ENCODE data around the gene HCN3. TPM values are rescaled to one million over a fixed set of nuclear protein-coding genes. Genes with fewer than 3 reads are reported as not detected.

Gene HCN3
- total and polyA plus RNA-seq, 3 experiments from 2014 or later: 0.18 to 3.7 (median 3.2) TPM

GRCh38 chr1:155247667-155248553 is 29.4 kb upstream of the HCN3 start:
- H3K36me3 ChIP-seq (ENCODE audit: insufficient read depth, low read length): no peaks in the 10 kb centered on the region
- Mint-ChIP-seq H3K9me3 (peaks cover 0 to 3% (median 3%) of the 10 kb centered on the region in 5 donors), H3K4me1 (peaks cover 22 to 27% (median 26%) of the 10 kb centered on the region in 3 donors), H3K36me3 (peaks cover 0 to 3% (median 2%) of the 10 kb centered on the region in 3 donors), H3K27ac (peak overlapping the region in 1 of 8 donors; percentile 62), H3K27me3 (peaks cover 4 to 9% of the 10 kb centered on the region in 2 donors), H3K4me3 (no peak overlapping the region)
- no peaks in the 10 kb centered on the region for H3K27me3 ChIP-seq (ENCODE audit: insufficient read depth, low read length, poor library complexity, severe bottlenecking)
- H3K4me3 ChIP-seq (ENCODE audit: low read length): no peak overlapping the region
- H3K27ac ChIP-seq (ENCODE audit: low read depth, low read length): no peak overlapping the region
- peaks cover 18% of the 10 kb centered on the region for H3K4me1 ChIP-seq (ENCODE audit: insufficient read depth, low read length)
- DNase-seq: no peak
- ChIA-PET CTCF (interaction anchor here (1.0 to 7.1 kb wide), 5 partner anchors 13 to 75 kb away, joined by 3 to 116 read pairs (median 20); partner anchors contain the start of genes KRTCAP2, RUSC1, SCAMP3 and THBS3), POLR2A (interaction anchor here (0.8 kb wide), 1 partner anchor 1078 kb away, joined by 3 read pairs; no protein-coding TSS in a partner anchor)
- H3K9me3 ChIP-seq (ENCODE audit: low read length): no peaks in the 10 kb centered on the region

DNA sequence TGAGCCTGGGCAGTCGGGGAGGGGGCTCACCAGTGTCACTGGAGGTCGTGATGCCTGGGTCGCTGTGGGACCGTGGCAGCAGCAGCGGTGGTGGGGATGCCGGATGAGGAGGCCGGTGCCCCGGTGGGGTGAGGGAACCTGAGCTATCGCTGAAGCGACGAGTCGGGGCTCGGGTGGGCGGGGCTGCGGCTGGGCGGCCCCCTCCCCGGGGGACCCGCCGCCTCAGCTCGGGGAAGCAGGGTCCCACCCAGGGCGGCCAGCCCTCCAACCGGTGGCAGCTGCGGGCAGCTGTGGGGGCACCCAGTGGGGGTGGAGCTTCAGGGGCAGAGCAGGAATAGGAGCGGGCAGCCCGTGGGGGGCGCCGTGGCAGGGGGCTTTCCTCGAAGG is 27.0 kb upstream of the HCN3 start:
- Mint-ChIP-seq H3K9me3 (no peaks in the 10 kb centered on the region), H3K36me3 (no peaks in the 10 kb centered on the region), H3K27ac (peak overlapping the region in 3 of 8 donors; percentile 13 to 55 (median 24)), H3K4me3 (peak overlapping the region; percentile 17 to 84 (median 62)), H3K4me1 (peaks cover 18 to 26% (median 20%) of the 10 kb centered on the region in 3 donors), H3K27me3 (no peaks in the 10 kb centered on the region)
- peak overlapping the region; percentile 54 for H3K4me3 ChIP-seq (ENCODE audit: low read length)
- H3K36me3 ChIP-seq (ENCODE audit: insufficient read depth, low read length): no peaks in the 10 kb centered on the region
- peaks cover under 1% of the 10 kb centered on the region for H3K4me1 ChIP-seq (ENCODE audit: insufficient read depth, low read length)
- POLR2A ChIA-PET: interaction anchor here (1.0 to 3.3 kb wide), 4 partner anchors 11 to 313 kb away, joined by 6 to 16 read pairs (median 7); partner anchors contain the start of genes CLK2 and SCAMP3
- no peaks in the 10 kb centered on the region for H3K27me3 ChIP-seq (ENCODE audit: insufficient read depth, low read length, poor library complexity, severe bottlenecking)
- CTCF ChIA-PET: interaction anchor here (0.6 to 7.1 kb wide), 38 partner anchors 9 to 348 kb away, joined by 3 to 116 read pairs (median 6); partner anchors contain the start of genes CLK2, FDPS, HCN3 and KRTCAP2
- DNase-seq: peak in 2 of 5 donors; percentile 17 to 52
- no peak overlapping the region for H3K27ac ChIP-seq (ENCODE audit: low read depth, low read length)
- no peaks in the 10 kb centered on the region for H3K9me3 ChIP-seq (ENCODE audit: low read length)

- Mint-ChIP-seq H3K36me3 (no peaks in the 10 kb centered on the region), H3K9me3 (no peaks in the 10 kb centered on the region), H3K27me3 (no peaks in the 10 kb centered on the region), H3K4me1 (peaks cover 20 to 32% (median 24%) of the 10 kb centered on the region in 3 donors), H3K4me3 (peak overlapping the region; percentile 17 to 84 (median 59)), H3K27ac (peak overlapping the region in 4 of 8 donors; percentile 13 to 83 (median 40))
- H3K4me3 ChIP-seq (ENCODE audit: low read length): peak overlapping the region; percentile 54
- H3K36me3 ChIP-seq (ENCODE audit: insufficient read depth, low read length): no peaks in the 10 kb centered on the region
- peaks cover 5% of the 10 kb centered on the region for H3K4me1 ChIP-seq (ENCODE audit: insufficient read depth, low read length)
- H3K9me3 ChIP-seq (ENCODE audit: low read length): no peaks in the 10 kb centered on the region
- DNase-seq: peak; percentile 88 to 97 (median 95)
- no peak overlapping the region for H3K27ac ChIP-seq (ENCODE audit: low read depth, low read length)
- ChIA-PET CTCF (interaction anchor here (0.6 to 7.1 kb wide), 48 partner anchors 9 to 475 kb away, joined by 3 to 116 read pairs (median 5); partner anchors contain the start of genes CLK2, FDPS, HCN3 and KRTCAP2), POLR2A (interaction anchor here (1.0 to 3.3 kb wide), 4 partner anchors 11 to 313 kb away, joined by 6 to 16 read pairs (median 7); partner anchors contain the start of genes CLK2 and SCAMP3)
- no peaks in the 10 kb centered on the region for H3K27me3 ChIP-seq (ENCODE audit: insufficient read depth, low read length, poor library complexity, severe bottlenecking)
Measured at GRCh38 chr1:155250633-155251449, 26.4 kb upstream of the HCN3 start.

DNA sequence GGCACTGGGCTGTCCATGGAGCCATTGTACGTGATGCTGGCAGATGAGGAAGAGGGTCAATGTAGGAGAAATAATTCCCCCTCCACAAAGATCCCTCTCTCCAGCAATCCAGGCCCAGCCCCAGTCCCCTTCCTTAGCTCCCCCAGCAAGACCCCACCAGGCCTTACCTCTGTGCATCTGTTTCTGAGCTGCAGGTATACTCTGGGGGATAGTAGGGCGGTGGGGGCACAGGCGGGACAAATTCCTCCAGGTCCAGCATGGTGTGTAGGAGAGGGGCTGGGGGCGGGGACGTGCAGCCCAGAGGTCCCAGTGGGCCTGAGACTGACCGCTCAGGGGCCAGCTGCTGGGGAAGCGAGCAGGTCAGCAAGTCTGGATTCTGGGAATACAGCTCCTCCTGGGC is 25.7 kb upstream of the HCN3 start:
- Mint-ChIP-seq H3K27ac (peak overlapping the region in 2 of 8 donors; percentile 27 to 41), H3K36me3 (peaks cover 0 to 7% (median 0%) of the 10 kb centered on the region in 3 donors)

GRCh38 chr1:155253208-155253607 is 24.1 kb upstream of the HCN3 start:
- Histone ChIP-seq H3K27me3 (ENCODE audit: insufficient read depth, low read length, poor library complexity, severe bottlenecking) (no peaks in the 10 kb centered on the region), H3K4me1 (ENCODE audit: insufficient read depth, low read length) (peaks cover 7% of the 10 kb centered on the region), H3K4me3 (ENCODE audit: low read length) (no peak overlapping the region), H3K27ac (ENCODE audit: low read depth, low read length) (no peak overlapping the region), H3K9me3 (ENCODE audit: low read length) (no peaks in the 10 kb centered on the region), H3K36me3 (ENCODE audit: insufficient read depth, low read length) (peaks cover 11% of the 10 kb centered on the region)
- ChIA-PET POLR2A (interaction anchor here (0.6 kb wide), 1 partner anchor 13 kb away, joined by 4 read pairs; no protein-coding TSS in a partner anchor), CTCF (interaction anchor here (4.4 to 7.1 kb wide), 3 partner anchors 7 to 69 kb away, joined by 64 to 116 read pairs (median 79); partner anchors contain the start of genes CLK2, HCN3, RUSC1 and SCAMP3)
- Mint-ChIP-seq H3K4me1 (peaks cover 26 to 39% (median 38%) of the 10 kb centered on the region in 3 donors), H3K36me3 (peaks cover 4 to 19% (median 8%) of the 10 kb centered on the region in 3 donors), H3K27ac (peak overlapping the region in 2 of 8 donors; percentile 39 to 44), H3K9me3 (no peaks in the 10 kb centered on the region), H3K27me3 (no peaks in the 10 kb centered on the region), H3K4me3 (peak overlapping the region in 6 of 7 donors; percentile 29 to 84 (median 76))
- DNase-seq: no peak

More for the DNA sequence above, 25.7 kb upstream of the HCN3 start:
- POLR2A ChIA-PET: interaction anchor here (0.5 to 3.3 kb wide), 4 partner anchors 10 to 432 kb away, joined by 3 to 16 read pairs (median 7); partner anchors contain the start of genes CLK2 and SCAMP3
- peaks cover 22 to 34% (median 28%) of the 10 kb centered on the region in 3 donors for H3K4me1 Mint-ChIP-seq
- Histone ChIP-seq H3K9me3 (ENCODE audit: low read length) (no peaks in the 10 kb centered on the region), H3K4me3 (ENCODE audit: low read length) (no peak overlapping the region), H3K36me3 (ENCODE audit: insufficient read depth, low read length) (peaks cover 2% of the 10 kb centered on the region), H3K4me1 (ENCODE audit: insufficient read depth, low read length) (peaks cover 7% of the 10 kb centered on the region), H3K27me3 (ENCODE audit: insufficient read depth, low read length, poor library complexity, severe bottlenecking) (no peaks in the 10 kb centered on the region), H3K27ac (ENCODE audit: low read depth, low read length) (no peak overlapping the region)
- DNase-seq: no peak
- CTCF ChIA-PET: interaction anchor here (0.8 to 7.1 kb wide), 30 partner anchors 9 to 474 kb away, joined by 3 to 116 read pairs (median 7); partner anchors contain the start of genes CLK2, FDPS, HCN3 and KRTCAP2
- H3K4me3 Mint-ChIP-seq: peak overlapping the region in 1 of 7 donors; percentile 17
- no peaks in the 10 kb centered on the region for H3K27me3 Mint-ChIP-seq
- no peaks in the 10 kb centered on the region for H3K9me3 Mint-ChIP-seq

DNA sequence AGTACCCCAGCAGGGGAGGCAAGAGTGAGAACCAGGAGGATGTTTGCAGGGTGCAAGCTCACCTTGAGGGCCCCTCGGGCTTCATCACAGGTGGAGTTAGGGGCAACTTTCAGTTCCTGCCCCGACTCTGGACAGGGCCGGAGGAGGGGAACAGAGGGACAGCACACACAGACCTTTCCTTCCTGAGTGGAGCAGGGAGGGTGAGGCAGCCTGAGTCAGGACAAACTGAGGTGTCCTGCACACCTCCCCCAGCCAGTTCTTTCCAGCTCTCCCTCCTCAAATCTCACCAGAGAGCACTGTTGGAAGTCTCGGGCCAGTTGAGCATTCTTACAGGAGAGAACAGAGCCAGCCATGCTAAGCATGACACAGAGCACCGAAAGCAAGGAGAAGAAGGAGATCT is 23.5 kb upstream of the HCN3 start:
- peaks cover 26 to 39% (median 38%) of the 10 kb centered on the region in 3 donors for H3K4me1 Mint-ChIP-seq
- DNase-seq: no peak
- H3K4me3 ChIP-seq (ENCODE audit: low read length): no peak overlapping the region
- CTCF ChIA-PET: interaction anchor here (6.6 to 7.1 kb wide), 2 partner anchors 7 to 69 kb away, joined by 79 to 116 read pairs; partner anchors contain the start of genes RUSC1 and SCAMP3
- peaks cover 6 to 25% (median 8%) of the 10 kb centered on the region in 3 donors for H3K36me3 Mint-ChIP-seq
- H3K27ac Mint-ChIP-seq: peak overlapping the region in 4 of 8 donors; percentile 6 to 80 (median 56)
- H3K36me3 ChIP-seq (ENCODE audit: insufficient read depth, low read length): peaks cover 11% of the 10 kb centered on the region
- POLR2A ChIA-PET: interaction anchor here (0.6 kb wide), 1 partner anchor 12 kb away, joined by 4 read pairs; no protein-coding TSS in a partner anchor
- H3K27me3 ChIP-seq (ENCODE audit: insufficient read depth, low read length, poor library complexity, severe bottlenecking): no peaks in the 10 kb centered on the region
- peaks cover 7% of the 10 kb centered on the region for H3K4me1 ChIP-seq (ENCODE audit: insufficient read depth, low read length)
- H3K27ac ChIP-seq (ENCODE audit: low read depth, low read length): peak overlapping the region; percentile 51
- peak overlapping the region in 6 of 7 donors; percentile 44 to 84 (median 76) for H3K4me3 Mint-ChIP-seq
- no peaks in the 10 kb centered on the region for H3K27me3 Mint-ChIP-seq
- H3K9me3 ChIP-seq (ENCODE audit: low read length): no peaks in the 10 kb centered on the region
- H3K9me3 Mint-ChIP-seq: no peaks in the 10 kb centered on the region

Data from CD8-positive, alpha-beta memory T cell (primary cell).